GM12872 (cell line): ENCODE results near the gene PTTG1IP.

ENCODE experiments used
- TF ChIP-seq, protein P1 (sequence below): IDR thresholded peaks from 3 replicates; pipeline ENCODE4 v1.5.1; 2011; ENCODE audit warnings: low read depth, mild to moderate bottlenecking, low read length, moderate library complexity; ENCODE audit not compliant: insufficient read depth

Gene PTTG1IP

DNA sequence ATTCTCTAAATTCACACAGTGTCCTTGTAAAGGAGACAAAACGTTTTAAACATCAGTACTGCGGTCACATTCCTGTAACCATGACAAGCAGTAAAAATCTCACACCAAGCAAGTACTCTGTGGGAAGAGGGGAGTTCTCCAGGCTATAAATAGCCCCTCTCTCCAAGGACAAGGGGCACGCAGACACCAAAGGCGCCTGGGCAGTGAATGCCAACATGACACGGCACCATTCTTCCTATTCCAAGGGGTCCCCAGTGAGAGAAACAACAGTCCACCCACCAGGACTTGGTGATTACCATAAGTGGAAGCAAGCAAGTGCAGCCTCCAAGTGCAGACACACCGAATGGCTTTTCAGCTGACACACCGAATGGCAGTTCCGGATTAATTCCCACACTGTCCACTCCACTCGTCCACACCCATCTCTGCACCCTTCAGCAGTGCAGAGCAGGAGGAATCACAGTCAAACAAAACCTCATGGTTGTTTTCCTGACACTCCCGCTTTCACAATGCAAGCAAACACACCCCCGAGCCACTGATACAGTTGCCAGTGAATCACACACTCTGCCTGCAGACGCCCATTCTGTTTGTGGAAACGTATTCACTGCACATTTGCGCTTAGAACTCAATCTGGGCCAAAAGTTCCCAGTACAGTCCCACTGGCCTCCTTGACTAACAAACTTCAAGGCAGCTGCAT, 1.8 kb downstream of the PTTG1IP start:
- TF ChIP-seq, protein P1, sequence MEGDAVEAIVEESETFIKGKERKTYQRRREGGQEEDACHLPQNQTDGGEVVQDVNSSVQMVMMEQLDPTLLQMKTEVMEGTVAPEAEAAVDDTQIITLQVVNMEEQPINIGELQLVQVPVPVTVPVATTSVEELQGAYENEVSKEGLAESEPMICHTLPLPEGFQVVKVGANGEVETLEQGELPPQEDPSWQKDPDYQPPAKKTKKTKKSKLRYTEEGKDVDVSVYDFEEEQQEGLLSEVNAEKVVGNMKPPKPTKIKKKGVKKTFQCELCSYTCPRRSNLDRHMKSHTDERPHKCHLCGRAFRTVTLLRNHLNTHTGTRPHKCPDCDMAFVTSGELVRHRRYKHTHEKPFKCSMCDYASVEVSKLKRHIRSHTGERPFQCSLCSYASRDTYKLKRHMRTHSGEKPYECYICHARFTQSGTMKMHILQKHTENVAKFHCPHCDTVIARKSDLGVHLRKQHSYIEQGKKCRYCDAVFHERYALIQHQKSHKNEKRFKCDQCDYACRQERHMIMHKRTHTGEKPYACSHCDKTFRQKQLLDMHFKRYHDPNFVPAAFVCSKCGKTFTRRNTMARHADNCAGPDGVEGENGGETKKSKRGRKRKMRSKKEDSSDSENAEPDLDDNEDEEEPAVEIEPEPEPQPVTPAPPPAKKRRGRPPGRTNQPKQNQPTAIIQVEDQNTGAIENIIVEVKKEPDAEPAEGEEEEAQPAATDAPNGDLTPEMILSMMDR: no peak

DNA sequence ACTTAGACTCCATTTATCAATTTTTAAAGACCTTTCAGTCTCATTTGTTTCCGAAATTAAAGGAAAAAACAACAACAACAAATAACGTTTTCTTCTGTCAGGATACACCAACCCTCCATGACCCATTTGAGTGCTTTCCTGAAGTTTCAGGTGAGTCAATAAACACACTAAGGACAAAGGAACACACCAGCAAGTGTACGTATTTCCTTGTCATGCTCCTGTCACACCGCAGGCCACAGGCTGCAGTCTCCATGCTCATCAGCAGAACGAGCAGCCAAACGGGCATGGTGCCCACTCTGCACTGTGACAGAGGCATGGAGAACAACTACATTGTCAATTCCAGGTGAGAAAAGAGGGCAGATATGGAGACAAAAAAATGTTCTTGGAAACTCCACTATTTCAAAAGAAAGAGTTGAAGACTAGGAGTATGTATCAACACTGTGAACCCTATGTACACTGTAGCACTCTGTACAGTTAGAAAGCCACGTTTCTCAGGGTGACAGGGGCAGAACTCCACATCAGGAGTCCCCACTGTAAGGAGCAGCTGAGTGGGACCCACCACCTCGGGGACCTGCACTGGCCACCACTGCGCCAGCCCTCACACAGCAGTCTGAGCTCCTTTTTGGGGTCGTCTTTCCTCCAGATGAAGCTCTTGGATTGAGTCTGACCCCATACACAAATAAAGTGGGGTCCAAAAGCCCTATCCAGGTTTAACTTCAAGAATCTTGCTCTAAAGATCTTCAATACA, 2.6 kb downstream of the PTTG1IP start:
- TF ChIP-seq, protein P1: no peak

DNA sequence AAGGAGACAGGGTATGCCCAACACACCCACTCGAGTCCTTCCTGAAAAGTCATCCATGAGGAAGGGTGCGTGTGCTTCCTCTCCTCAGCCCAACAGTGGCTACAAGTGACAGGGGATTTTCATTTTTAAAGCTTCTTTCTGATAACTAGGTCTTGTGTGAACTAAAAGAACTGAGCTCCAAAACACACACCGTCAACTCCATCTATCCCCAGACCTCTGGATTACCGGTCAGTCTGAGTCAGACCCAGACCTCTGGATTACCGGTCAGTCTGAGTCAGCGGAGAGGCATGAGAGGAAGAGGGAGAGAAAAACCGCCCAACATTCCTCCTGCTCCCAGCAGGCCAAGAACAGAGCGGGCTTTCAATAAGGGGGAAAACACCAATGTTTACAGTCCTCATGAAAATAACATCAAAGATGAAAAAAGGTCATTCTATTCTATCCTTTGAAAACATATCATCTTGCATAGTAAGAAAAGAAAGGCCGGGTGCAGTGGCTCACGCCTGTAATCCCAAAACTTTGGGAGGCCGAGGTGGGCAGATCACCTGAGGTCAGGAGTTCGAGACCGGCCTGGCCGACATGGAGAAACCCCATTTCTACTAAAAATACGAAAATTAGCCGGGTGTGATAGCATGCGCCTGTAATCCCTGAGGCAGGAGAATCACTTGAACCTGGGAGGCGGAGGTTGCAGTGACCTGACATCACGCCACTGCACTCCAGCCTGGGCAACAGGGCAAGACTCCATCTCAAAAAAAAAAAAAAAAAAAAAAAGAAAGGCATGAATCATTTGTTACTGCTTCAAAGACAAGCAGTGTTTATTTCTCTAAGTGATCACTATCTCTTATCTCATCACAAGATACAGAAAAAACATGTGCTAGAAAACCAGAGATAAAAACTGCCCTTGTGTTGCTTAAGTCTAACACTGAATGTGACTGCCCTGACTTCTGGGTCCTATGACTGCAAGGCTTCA, 3.4 kb downstream of the PTTG1IP start:
- TF ChIP-seq, protein P1: no peak

DNA sequence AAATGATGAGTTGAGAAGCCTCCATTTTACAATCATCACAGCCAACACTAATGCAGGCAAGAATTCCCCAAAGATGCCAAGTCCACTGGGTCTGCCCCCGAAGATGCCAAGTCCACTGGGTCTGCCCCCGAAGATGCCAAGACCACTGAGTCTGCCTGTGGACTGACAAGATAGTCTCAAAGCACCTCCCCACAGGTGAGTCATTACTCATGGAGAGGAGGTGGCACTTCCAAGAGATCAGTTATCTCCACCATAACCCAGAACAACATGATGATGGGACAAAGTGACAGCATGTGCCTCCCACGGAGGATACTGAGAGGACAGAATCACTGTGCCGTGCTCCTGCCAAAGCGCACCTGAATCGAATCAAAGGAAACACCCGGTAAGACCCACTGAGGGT, 4.8 kb downstream of the PTTG1IP start:
- TF ChIP-seq, protein P1: no peak

DNA sequence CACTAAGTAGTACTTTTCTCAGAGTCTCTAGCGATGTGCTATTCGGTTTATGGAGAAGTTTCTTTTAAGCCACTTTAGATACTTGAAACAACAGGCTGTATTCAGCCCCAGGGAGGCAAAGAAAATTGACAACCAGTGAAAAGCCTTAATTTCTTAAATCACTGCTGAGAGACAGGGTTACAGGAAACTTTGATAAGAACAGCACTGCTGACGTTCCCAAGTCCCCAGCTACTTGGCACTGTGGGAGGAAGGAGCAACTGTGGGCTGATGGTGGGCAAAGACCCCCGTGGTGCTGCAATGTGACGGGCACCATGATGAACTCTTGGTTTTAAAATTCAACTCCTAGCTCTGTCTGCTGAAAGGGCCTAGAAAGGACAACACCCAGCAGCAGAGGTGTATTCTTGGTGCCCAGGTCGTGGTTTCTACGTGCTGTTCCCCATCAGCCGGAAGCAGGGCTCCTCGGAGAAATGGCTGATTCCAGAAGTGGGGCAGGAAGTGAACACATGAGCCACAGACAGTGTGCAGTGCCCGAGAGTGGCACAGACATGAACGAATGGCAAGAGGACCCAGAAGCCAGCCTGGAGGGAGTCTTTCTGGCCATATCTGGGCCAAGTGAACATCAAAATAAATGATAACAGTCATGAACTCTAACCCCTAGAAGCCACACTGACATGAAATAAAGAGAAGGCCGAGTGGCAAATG, 5.3 kb downstream of the PTTG1IP start:
- TF ChIP-seq, protein P1: no peak

DNA sequence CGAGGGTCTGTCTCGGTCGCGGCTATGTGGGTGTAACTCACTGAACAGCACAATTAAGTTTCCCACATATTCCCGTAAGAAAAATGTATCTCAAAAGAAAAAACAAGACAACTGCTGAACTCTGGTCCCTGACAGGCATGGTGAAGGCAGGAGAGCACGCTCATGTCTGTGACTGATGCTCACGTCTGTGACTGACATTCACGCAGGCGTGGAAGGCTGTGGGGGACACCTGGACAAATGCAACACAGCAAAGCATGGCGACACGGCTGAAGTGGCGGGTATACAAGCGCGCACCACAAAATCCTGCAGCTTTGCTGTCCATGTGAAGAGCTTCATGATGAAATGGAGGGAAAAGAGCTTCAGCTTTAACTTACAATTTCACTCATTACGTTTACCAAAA, 6.0 kb downstream of the PTTG1IP start:
- TF ChIP-seq, protein P1: no peak

DNA sequence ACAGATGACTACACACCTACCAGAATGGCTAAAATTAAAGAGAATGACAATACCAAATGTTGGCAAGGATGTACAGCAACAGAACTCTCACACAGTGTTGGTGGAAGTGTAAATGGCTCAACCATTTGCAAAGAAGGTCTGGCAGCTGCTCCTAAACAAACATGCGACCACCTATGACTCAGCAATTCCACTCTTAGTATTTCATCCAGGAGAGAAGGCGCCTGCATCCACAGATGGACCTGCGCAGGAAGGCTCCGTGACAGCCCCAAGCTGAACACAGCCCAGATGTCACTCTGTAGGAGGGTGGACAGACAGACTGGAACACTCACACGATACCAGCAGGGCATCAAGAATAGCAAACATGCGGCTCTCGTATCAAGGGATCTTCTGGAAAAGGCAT, 6.7 kb downstream of the PTTG1IP start:
- TF ChIP-seq, protein P1: no peak
